Breast epithelium (tissue), 4 donors: Measurements from ENCODE around the gene MYLK3. TPM values are rescaled to one million over a fixed set of nuclear protein-coding genes. Genes with fewer than 3 reads are reported as not detected.

Experiments used
- DNase-seq, 2 donors: peaks; one replicate each; pipeline ENCODE4 v3.0.0-alpha.2; 2019; ENCODE audit warnings: low spot score in 2 of 2
- H3K27ac ChIP-seq, 2 donors: fragments of 200-600 bp; sonication (generic) in 1 of 2; one replicate each; pipeline ENCODE4 v1.5.1; 2016 to 2019; ENCODE audit warnings: mild to moderate bottlenecking in 1 of 2
- H3K27me3 ChIP-seq, 2 donors: fragments of 200-600 bp; sonication (generic) in 1 of 2; one replicate each; pipeline versions ENCODE4 v1.5.1 to v1.6.0; 2017 to 2019; ENCODE audit warnings: control low read depth in 1 of 2, mild to moderate bottlenecking in 1 of 2
- H3K36me3 ChIP-seq: fragments of 200-600 bp; one replicate; pipeline ENCODE4 v1.5.1; 2019
- H3K4me1 ChIP-seq, 2 donors: fragments of 200-600 bp; sonication (generic); one replicate each; pipeline ENCODE4 v1.5.1; 2016 to 2019; ENCODE audit warnings: control low read depth in 1 of 2
- H3K4me3 ChIP-seq, 3 donors: fragments of 200-600 bp; sonication (generic); 1 replicate in 2 of 3; 2 replicates in 1 of 3; pipeline ENCODE4 v1.5.1; 2016 to 2019; ENCODE audit warnings: mild to moderate bottlenecking in 3 of 3, moderate library complexity in 2 of 3
- H3K9me3 ChIP-seq, 2 donors: fragments of 200-600 bp; sonication (generic) in 1 of 2; one replicate each; pipeline ENCODE4 v1.5.1; 2016 to 2019; ENCODE audit warnings: control low read depth in 1 of 2
- CTCF ChIP-seq, 3 donors: fragments of 450-650 bp; IDR thresholded peaks; one replicate each; pipeline ENCODE4 v1.5.1; 2016 to 2017; ENCODE audit warnings: antibody characterized with exemption in 3 of 3, mild to moderate bottlenecking in 3 of 3, moderate library complexity in 3 of 3
- POLR2A ChIP-seq: fragments of 450-650 bp; IDR thresholded peaks from one replicate; pipeline ENCODE4 v1.6.1; 2016; ENCODE audit warnings: antibody characterized with exemption, mild to moderate bottlenecking, moderate library complexity
- POLR2AphosphoS5 ChIP-seq, 3 donors: sonication (generic); formaldehyde crosslinking; IDR thresholded peaks; one replicate each; pipeline ENCODE4 v1.6.1; 2017; ENCODE audit warnings: antibody characterized with exemption in 3 of 3
- intact Hi-C: fragments of 100-400 bp; cut with DNase I; formaldehyde crosslinking; loops from one replicate; pipeline ENCODE4 v1.15.1; 2023; ENCODE audit warnings: low total_unique reads
- total RNA-seq, 3 donors: library from RNA; depleted of rRNA; stranded (reverse); fragments of >200 nt; gene quantifications; one replicate each; pipeline ENCODE4 v1.1.0, GENCODE V29; 2016

Gene MYLK3
- total RNA-seq, 3 donors from 2014 or later = 0.48 to 0.59 TPM; not detected in 1

GRCh38 chr16:46746821-46747776 lies 1.0 kb downstream of the MYLK3 start:
- TF ChIP-seq CTCF (IDR thresholded peaks at IDR 0.05) = no peak
- TF ChIP-seq POLR2A = no peak
- no peak for TF ChIP-seq POLR2AphosphoS5 (IDR thresholded peaks at IDR 0.05)
- intact Hi-C loops = no loop called here
- H3K4me1 ChIP-seq = no peaks in the 10 kb centered on the region
- DNase-seq = no peak
- H3K9me3 ChIP-seq = no peaks in the 10 kb centered on the region
- H3K27me3 ChIP-seq = no peaks in the 10 kb centered on the region
- H3K4me3 ChIP-seq = no peak overlapping the region
- no peak overlapping the region for H3K27ac ChIP-seq
- no peaks in the 10 kb centered on the region for H3K36me3 ChIP-seq

- no peaks in the 10 kb centered on the region for H3K36me3 ChIP-seq
- H3K4me1 ChIP-seq = no peaks in the 10 kb centered on the region
- H3K9me3 ChIP-seq = no peaks in the 10 kb centered on the region
- H3K27ac ChIP-seq = no peak overlapping the region
- TF ChIP-seq CTCF (IDR thresholded peaks at IDR 0.05) (no peak), POLR2A (no peak), POLR2AphosphoS5 (IDR thresholded peaks at IDR 0.05) (no peak)
- no peak overlapping the region for H3K4me3 ChIP-seq
- no peaks in the 10 kb centered on the region for H3K27me3 ChIP-seq
- DNase-seq = no peak
- intact Hi-C loops = no loop called here
Measured at GRCh38 chr16:46745617-46746016, 2.5 kb downstream of the MYLK3 start.

- peak overlapping the region in 1 of 2 donors; percentile 48 for H3K27ac ChIP-seq
- H3K9me3 ChIP-seq = no peaks in the 10 kb centered on the region
- H3K27me3 ChIP-seq = no peaks in the 10 kb centered on the region
- no peaks in the 10 kb centered on the region for H3K4me1 ChIP-seq
- H3K36me3 ChIP-seq = no peaks in the 10 kb centered on the region
- H3K4me3 ChIP-seq = no peak overlapping the region
- intact Hi-C loops = no loop called here
- no peak for TF ChIP-seq POLR2A
- no peak for TF ChIP-seq POLR2AphosphoS5 (IDR thresholded peaks at IDR 0.05)
- no peak for TF ChIP-seq CTCF (IDR thresholded peaks at IDR 0.05)
- DNase-seq = no peak
Measured at GRCh38 chr16:46743232-46743719, 4.9 kb downstream of the MYLK3 start.

- intact Hi-C loops = no loop called here
- no peak overlapping the region for H3K27ac ChIP-seq
- H3K4me3 ChIP-seq = no peak overlapping the region
- no peaks in the 10 kb centered on the region for H3K36me3 ChIP-seq
- H3K9me3 ChIP-seq = no peaks in the 10 kb centered on the region
- H3K4me1 ChIP-seq = no peaks in the 10 kb centered on the region
- no peak for DNase-seq
- H3K27me3 ChIP-seq = no peaks in the 10 kb centered on the region
- TF ChIP-seq POLR2AphosphoS5 (IDR thresholded peaks at IDR 0.05) (no peak), POLR2A (no peak), CTCF (IDR thresholded peaks at IDR 0.05) (no peak)
Measured at GRCh38 chr16:46739934-46740333, 8.2 kb downstream of the MYLK3 start.

GRCh38 chr16:46737621-46738214 lies 10.4 kb downstream of the MYLK3 start:
- Histone ChIP-seq H3K27me3 (no peaks in the 10 kb centered on the region), H3K4me1 (no peaks in the 10 kb centered on the region), H3K4me3 (no peak overlapping the region), H3K9me3 (no peaks in the 10 kb centered on the region), H3K27ac (no peak overlapping the region), H3K36me3 (no peaks in the 10 kb centered on the region)
- no peak for DNase-seq
- intact Hi-C loops = no loop called here
- TF ChIP-seq CTCF (IDR thresholded peaks at IDR 0.05) (no peak), POLR2AphosphoS5 (IDR thresholded peaks at IDR 0.05) (no peak), POLR2A (no peak)
